ENCODE data around the gene INPP5A. TPM values are rescaled to one million over a fixed set of nuclear protein-coding genes. Genes with fewer than 3 reads are reported as not detected.

INPP5A gene
- total RNA-seq, 2 experiments from 2014 or later: 9.1 to 9.9 TPM

GRCh38 chr10:132657748-132658147, 120.2 kb downstream of the INPP5A start:
- Mint-ChIP-seq H3K9me3 (no peaks in the 10 kb centered on the region), H3K36me3 (ENCODE audit: low read depth) (no peaks in the 10 kb centered on the region), H3K27me3 (no peaks in the 10 kb centered on the region), H3K4me3 (no peak overlapping the region), H3K4me1 (peaks cover 2% of the 10 kb centered on the region), H3K27ac (no peak overlapping the region)
- no peak for DNase-seq
- CTCF ChIA-PET: no interaction called here
- POLR2A ChIA-PET: no interaction called here

GRCh38 chr10:132658546-132659205, 121.1 kb downstream of the INPP5A start:
- Mint-ChIP-seq H3K27ac (no peak overlapping the region), H3K27me3 (no peaks in the 10 kb centered on the region), H3K4me3 (no peak overlapping the region), H3K4me1 (peaks cover 2% of the 10 kb centered on the region), H3K9me3 (no peaks in the 10 kb centered on the region), H3K36me3 (ENCODE audit: low read depth) (no peaks in the 10 kb centered on the region)
- CTCF ChIA-PET: interaction anchor here (0.8 to 1.3 kb wide), 2 partner anchors 10 to 33 kb away, joined by 3 read pairs; no protein-coding TSS in a partner anchor
- POLR2A ChIA-PET: no interaction called here
- DNase-seq: no peak

GRCh38 chr10:132659206-132660091, 121.9 kb downstream of the INPP5A start:
- Mint-ChIP-seq H3K4me1 (peaks cover 2% of the 10 kb centered on the region), H3K27ac (no peak overlapping the region), H3K27me3 (no peaks in the 10 kb centered on the region), H3K36me3 (ENCODE audit: low read depth) (no peaks in the 10 kb centered on the region), H3K4me3 (no peak overlapping the region), H3K9me3 (no peaks in the 10 kb centered on the region)
- DNase-seq: no peak
- ChIA-PET POLR2A (no interaction called here), CTCF (interaction anchor here (0.8 to 1.3 kb wide), 2 partner anchors 11 to 33 kb away, joined by 3 read pairs; no protein-coding TSS in a partner anchor)

- H3K36me3 Mint-ChIP-seq (ENCODE audit: low read depth): no peaks in the 10 kb centered on the region
- H3K27ac Mint-ChIP-seq: no peak overlapping the region
- no peaks in the 10 kb centered on the region for H3K4me1 Mint-ChIP-seq
- H3K9me3 Mint-ChIP-seq: no peaks in the 10 kb centered on the region
- CTCF ChIA-PET: no interaction called here
- no peak for DNase-seq
- H3K4me3 Mint-ChIP-seq: no peak overlapping the region
- POLR2A ChIA-PET: no interaction called here
- H3K27me3 Mint-ChIP-seq: no peaks in the 10 kb centered on the region
Measured at GRCh38 chr10:132660385-132660784, 122.8 kb downstream of the INPP5A start.

GRCh38 chr10:132662186-132662920, 124.8 kb downstream of the INPP5A start:
- no peak for DNase-seq
- ChIA-PET POLR2A (no interaction called here), CTCF (no interaction called here)
- Mint-ChIP-seq H3K4me3 (no peak overlapping the region), H3K4me1 (peaks cover 2% of the 10 kb centered on the region), H3K9me3 (no peaks in the 10 kb centered on the region), H3K36me3 (ENCODE audit: low read depth) (no peaks in the 10 kb centered on the region), H3K27ac (no peak overlapping the region), H3K27me3 (no peaks in the 10 kb centered on the region)

GRCh38 chr10:132663666-132664365, 126.2 kb downstream of the INPP5A start:
- Mint-ChIP-seq H3K27me3 (no peaks in the 10 kb centered on the region), H3K9me3 (no peaks in the 10 kb centered on the region), H3K4me3 (no peak overlapping the region), H3K4me1 (peaks cover 2% of the 10 kb centered on the region), H3K27ac (peak overlapping the region; percentile 54), H3K36me3 (ENCODE audit: low read depth) (no peaks in the 10 kb centered on the region)
- no peak for DNase-seq
- CTCF ChIA-PET: interaction anchor here (1.2 to 1.7 kb wide), 3 partner anchors 8 to 116 kb away, joined by 3 to 5 read pairs (median 5); no protein-coding TSS in a partner anchor
- POLR2A ChIA-PET: no interaction called here

- CTCF ChIA-PET: interaction anchor here (1.4 to 1.7 kb wide), 2 partner anchors 9 to 11 kb away, joined by 5 read pairs; no protein-coding TSS in a partner anchor
- DNase-seq: no peak
- no peak overlapping the region for H3K27ac Mint-ChIP-seq
Measured at GRCh38 chr10:132664407-132664806, 126.8 kb downstream of the INPP5A start.

GRCh38 chr10:132664883-132665282, 127.3 kb downstream of the INPP5A start:
- Mint-ChIP-seq H3K4me1 (peaks cover 2% of the 10 kb centered on the region), H3K27ac (no peak overlapping the region), H3K4me3 (no peak overlapping the region), H3K36me3 (ENCODE audit: low read depth) (no peaks in the 10 kb centered on the region), H3K27me3 (no peaks in the 10 kb centered on the region), H3K9me3 (no peaks in the 10 kb centered on the region)
- no peak for DNase-seq
- ChIA-PET POLR2A (no interaction called here), CTCF (no interaction called here)

More at GRCh38 chr10:132664407-132664806, 126.8 kb downstream of the INPP5A start:
- Mint-ChIP-seq H3K9me3 (no peaks in the 10 kb centered on the region), H3K27me3 (no peaks in the 10 kb centered on the region), H3K4me3 (no peak overlapping the region), H3K4me1 (peaks cover 2% of the 10 kb centered on the region), H3K36me3 (ENCODE audit: low read depth) (no peaks in the 10 kb centered on the region)
- POLR2A ChIA-PET: no interaction called here

- DNase-seq: no peak
- Mint-ChIP-seq H3K4me1 (peaks cover 2% of the 10 kb centered on the region), H3K9me3 (no peaks in the 10 kb centered on the region), H3K27me3 (no peaks in the 10 kb centered on the region), H3K4me3 (no peak overlapping the region), H3K36me3 (ENCODE audit: low read depth) (no peaks in the 10 kb centered on the region), H3K27ac (no peak overlapping the region)
- ChIA-PET CTCF (interaction anchor here (1.2 to 1.5 kb wide), 2 partner anchors 11 kb away, joined by 3 read pairs; no protein-coding TSS in a partner anchor), POLR2A (no interaction called here)
Measured at GRCh38 chr10:132665946-132666704, 128.5 kb downstream of the INPP5A start.

- ChIA-PET POLR2A (no interaction called here), CTCF (interaction anchor here (1.2 to 1.5 kb wide), 2 partner anchors 11 to 12 kb away, joined by 3 read pairs; no protein-coding TSS in a partner anchor)
- no peaks in the 10 kb centered on the region for H3K9me3 Mint-ChIP-seq
- no peaks in the 10 kb centered on the region for H3K27me3 Mint-ChIP-seq
- DNase-seq: no peak
- no peaks in the 10 kb centered on the region for H3K36me3 Mint-ChIP-seq (ENCODE audit: low read depth)
- H3K27ac Mint-ChIP-seq: no peak overlapping the region
- peaks cover 2% of the 10 kb centered on the region for H3K4me1 Mint-ChIP-seq
- no peak overlapping the region for H3K4me3 Mint-ChIP-seq
Measured at GRCh38 chr10:132666705-132667341, 129.2 kb downstream of the INPP5A start.

- no peak for DNase-seq
- ChIA-PET POLR2A (no interaction called here), CTCF (interaction anchor here (1.5 kb wide), 1 partner anchor 10 kb away, joined by 3 read pairs; no protein-coding TSS in a partner anchor)
- Mint-ChIP-seq H3K4me3 (no peak overlapping the region), H3K27me3 (no peaks in the 10 kb centered on the region), H3K9me3 (no peaks in the 10 kb centered on the region), H3K36me3 (ENCODE audit: low read depth) (no peaks in the 10 kb centered on the region), H3K27ac (no peak overlapping the region), H3K4me1 (peaks cover 2% of the 10 kb centered on the region)
Measured at GRCh38 chr10:132667342-132668047, 129.9 kb downstream of the INPP5A start.

Data from activated CD4-positive, alpha-beta T cell treated with anti-CD3 and anti-CD28 coated beads, Interleukin-2, amount 10 ng/mL, durations not matched to agents 7 days and 5 days (primary cell).